Activated CD8-positive, alpha-beta memory T cell treated with anti-CD3 and anti-CD28 coated beads, Interleukin-2, amount 50 U/mL, for 24 hours (primary cell): ENCODE results near the gene NADSYN1.

Source experiments
- DNase-seq: peaks from one replicate; pipeline ENCODE4 v3.0.0-alpha.2; 2020; ENCODE audit errors: extremely low read depth

The NADSYN1 gene

GRCh38 chr11:71433648-71434450, 19.2 kb upstream of the NADSYN1 start:
- no peak for DNase-seq

GRCh38 chr11:71434576-71435130, 18.4 kb upstream of the NADSYN1 start:
- DNase-seq, result no peak

- no peak for DNase-seq
Observed at GRCh38 chr11:71435278-71435951, 17.6 kb upstream of the NADSYN1 start.

DNA sequence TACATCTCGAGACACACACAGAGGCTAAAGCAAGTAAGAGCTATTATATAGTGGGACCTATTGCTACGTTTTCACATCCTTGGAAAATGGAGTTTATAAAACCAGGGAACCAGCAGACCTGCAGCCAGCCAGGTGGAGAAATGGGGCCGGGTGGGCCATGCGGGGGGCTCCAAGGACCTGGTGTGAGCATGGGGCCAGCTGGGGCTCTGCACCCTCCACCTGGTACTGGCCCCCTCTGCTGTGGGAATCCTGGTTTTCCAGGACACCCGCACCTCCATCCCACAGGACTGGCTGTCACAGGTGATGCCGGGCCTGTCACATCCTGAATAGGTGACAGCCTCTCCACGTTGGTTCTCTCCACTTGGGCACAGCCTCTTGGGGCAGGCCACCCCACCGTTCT, 16.1 kb upstream of the NADSYN1 start:
- no peak for DNase-seq

GRCh38 chr11:71437399-71437798, 15.6 kb upstream of the NADSYN1 start:
- no peak for DNase-seq

DNA sequence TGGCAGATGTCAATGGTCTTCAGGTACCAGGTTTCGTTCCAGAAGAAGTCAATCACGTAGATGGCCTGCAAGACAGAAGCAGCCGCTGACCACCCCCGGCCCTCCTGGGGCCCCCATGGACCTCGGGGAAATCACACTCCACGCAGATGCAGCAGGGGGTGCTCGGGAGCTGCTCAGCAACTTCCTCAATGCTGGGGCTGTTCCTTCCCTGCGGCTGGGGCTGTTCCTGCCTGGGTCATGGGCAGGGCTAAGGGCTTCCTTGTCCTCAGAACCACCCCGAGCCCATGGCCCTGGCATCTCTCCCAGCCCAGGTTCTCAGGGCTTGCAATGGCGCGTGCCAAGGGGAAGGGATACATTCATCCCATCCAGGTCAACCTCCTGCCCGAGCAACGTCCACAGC, 15.1 kb upstream of the NADSYN1 start:
- no peak for DNase-seq

- no peak for DNase-seq
Observed at GRCh38 chr11:71438650-71439049, 14.4 kb upstream of the NADSYN1 start.

DNA sequence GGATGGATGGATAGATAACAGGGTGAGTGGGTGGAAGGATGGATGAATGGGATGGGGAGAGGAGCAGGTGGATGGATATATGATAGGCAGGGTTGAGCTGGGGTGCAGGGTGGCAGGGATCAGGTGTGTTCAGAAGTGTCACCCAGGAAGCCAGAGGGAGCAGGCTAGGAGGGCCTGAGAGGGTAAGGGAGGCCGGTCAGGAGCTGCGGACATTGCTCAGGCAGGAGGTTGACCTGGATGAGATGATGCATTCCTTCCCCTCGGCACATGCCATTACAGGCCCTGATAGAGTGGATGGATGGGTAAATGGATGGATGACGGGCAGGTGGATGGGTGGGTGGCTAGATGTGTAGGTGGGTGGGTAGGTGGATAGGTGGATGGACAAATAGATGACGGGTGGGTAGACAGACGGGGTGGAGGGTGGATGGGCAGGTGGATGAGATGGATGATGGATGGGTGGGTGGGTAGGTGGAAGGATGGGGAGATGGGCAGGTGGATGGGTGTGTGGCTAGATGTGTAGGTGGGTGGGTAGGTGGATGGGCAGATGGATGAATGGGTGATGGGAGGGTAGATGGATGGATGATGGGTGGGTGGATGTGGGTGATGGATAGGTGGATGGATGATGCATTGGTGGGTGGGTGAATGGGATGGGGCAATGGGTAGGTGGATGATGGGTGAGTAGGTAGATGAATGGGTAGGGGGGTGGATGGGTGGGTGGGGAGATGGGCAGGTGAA, 12.8 kb upstream of the NADSYN1 start:
- no peak for DNase-seq

DNA sequence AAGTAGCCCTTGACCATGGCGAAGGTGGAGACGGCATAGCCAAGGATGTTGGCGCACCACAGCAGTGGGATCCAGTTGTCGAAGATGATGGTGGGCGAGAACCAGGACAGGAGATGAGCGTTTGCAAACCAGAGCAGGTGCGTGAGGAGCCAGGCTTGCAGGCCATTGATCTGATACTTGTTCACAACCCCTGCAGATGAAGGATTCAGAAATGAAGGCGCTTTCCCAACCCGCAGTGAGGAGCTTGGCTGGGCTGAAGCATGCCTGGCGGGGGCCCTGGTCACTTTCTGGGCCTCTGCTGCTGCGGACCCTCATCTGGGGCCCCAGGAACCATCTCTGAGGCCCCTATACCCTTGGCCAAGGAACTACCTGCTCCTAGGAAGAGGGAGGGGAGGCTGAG, 11.8 kb upstream of the NADSYN1 start:
- DNase-seq, result no peak

DNA sequence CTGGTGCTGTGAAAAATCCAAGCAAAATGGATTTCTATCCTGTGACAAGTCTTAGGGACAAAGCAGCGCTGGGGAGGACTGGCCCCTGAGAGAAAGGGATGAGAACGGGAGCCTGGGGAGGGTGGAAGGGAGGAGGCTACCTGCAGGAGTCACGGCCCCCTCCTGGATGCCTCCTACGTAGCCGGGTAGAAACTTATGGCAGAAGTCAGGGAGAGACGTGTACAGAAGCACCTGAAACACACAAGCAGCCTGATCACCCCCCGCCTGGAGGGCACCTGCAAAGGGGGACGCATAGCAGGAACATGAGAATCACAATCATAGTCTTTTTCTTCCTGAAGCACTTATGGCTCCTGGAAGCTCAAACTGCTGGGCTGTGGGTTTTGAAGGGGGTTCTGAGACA, 10.9 kb upstream of the NADSYN1 start:
- no peak for DNase-seq

DNA sequence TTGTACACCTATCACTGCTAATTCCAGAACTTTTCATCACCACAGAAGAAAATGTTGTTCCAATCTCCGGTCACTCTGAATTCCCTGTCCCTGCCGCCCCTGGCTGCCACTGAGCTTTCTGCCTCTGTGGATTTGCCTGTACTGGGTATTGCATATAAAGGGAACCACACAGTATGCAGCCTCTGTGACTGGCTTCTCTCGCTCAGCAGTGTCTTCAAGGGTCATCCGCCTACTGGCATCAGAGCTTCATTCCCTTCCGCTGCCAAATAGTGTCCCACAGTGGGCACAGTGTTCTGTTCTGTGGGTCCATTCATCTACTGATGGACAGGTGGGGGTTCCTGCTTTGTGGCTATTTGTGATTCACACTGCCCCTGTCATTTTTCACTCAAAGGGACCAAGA, 10.1 kb upstream of the NADSYN1 start:
- no peak for DNase-seq

DNA sequence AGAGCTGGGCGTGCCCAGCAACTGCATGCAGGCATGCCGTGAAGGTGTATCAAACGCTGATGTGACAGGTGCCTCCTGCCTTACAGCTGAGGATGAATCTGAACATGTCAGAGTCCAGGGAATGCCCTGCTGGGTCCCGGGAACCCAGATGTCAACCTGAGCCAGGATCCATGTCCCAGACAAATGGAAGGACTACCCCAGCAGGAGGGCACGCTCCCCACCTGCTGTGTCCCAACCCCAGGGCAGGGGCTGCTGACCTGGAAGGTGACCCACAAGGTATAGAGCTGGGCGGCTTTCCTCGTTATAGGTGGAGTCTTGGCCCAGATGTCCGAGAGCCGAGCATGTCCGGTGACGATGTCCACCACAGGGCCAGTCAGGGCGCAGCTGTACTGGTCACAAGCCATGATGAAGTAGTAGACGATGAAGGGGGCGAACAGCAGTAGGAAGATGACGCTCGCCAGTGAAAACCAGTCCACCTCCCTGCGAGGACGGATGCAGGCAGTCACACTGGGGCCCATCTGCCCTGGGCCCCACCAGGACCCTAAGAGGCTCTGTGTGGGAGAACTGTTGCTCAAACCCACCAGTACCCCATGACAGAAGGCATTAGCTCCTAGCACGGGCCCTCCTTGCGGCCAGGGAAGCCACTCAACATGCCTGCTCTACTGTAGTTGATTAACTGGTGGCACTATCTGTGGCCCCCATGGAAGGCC, 9.1 kb upstream of the NADSYN1 start:
- DNase-seq, result no peak

DNA sequence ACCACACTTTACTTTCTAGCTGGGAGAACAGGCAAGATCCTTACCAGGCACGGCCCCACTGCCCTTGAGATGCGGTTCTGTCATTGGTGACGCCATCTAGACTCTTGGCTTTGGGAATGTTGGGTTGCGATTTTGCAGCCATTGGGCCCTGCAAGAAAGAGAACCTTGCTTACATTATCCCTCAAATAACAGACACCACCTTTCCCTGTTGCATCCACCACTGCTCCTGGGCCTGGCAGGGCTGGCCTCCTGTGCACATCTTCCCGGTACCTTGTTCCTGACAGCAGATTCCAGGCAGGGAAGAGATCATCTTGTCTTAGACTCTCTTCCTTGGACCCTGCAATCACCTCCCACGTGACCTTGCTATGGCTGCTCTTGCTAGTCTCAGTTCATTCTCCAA, 8.2 kb upstream of the NADSYN1 start:
- DNase-seq, result no peak

DNA sequence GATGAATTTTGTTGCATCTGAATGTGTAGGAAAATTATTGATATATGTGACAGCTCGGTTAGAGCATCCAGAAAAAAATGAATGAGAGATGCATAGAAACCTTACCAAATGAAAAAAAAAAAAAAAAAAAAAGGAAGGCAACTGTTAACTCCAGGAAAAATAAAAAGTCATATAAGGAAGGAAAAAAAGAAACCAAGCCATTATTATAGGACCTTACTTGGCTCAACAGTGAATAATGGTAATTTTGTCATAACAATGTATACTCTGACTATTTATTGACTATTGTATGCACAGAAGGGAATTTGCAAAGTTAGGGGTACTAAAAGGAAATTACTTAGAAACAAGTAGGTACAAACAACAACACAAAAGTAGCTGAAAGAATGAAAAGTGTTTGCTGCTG, 6.9 kb upstream of the NADSYN1 start:
- DNase-seq, result no peak

GRCh38 chr11:71446942-71447688, 5.9 kb upstream of the NADSYN1 start:
- no peak for DNase-seq

DNA sequence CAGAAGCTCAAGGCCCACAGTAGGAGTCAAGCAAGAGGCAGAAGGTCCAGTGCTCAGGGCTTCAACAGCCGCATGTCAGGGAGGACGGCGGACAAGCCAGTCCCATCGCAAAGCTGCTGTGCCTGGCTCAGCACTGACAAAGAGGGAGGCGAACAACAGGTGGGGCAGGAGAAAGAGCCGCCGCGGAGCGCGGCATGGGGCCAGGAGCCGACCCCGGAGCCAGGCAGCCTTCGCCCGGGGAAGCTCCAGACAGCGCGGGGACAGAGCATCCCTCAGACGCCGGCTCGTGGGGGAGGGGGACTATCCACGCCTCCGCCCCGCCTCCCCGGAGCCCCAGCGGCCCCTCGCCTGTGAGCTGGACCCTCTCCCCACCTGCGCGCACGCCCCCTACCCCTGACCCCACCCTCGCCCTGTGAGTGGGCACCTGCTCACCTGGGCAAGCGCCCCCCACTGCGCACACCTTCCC, 5.2 kb upstream of the NADSYN1 start:
- DNase-seq, result no peak

GRCh38 chr11:71448257-71449171, 4.5 kb upstream of the NADSYN1 start, which contains the start of gene DHCR7:
Gene DHCR7 (minus strand): TSS chr11:71448393. CDS start chr11:71444952, 3,441 bp downstream.
- DNase-seq, result peak; percentile 82

- no peak for DNase-seq
Observed at GRCh38 chr11:71449596-71449995, 3.4 kb upstream of the NADSYN1 start.

- no peak for DNase-seq
Observed at GRCh38 chr11:71450507-71450906, 2.5 kb upstream of the NADSYN1 start.

DNA sequence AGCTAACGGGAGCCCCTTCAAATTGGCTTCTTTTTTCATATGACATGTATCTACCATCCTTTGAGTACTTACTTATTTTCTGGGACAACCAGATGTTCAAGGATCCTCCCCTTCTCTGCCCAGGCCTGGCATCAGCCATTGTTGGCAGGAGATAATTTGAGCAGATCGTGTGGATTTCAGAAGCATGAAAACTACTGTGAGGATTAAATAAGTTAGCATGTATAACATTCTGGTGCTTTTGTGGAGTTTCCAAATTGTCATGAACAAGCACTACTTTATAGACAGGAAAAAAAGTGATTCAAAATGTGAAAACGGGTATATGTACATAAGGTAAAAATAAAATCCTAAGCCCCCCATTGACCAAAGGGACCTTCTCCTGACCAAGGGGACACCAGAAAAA, 2.1 kb upstream of the NADSYN1 start:
- no peak for DNase-seq
